Pancreas (tissue), 10 donors: Measurements from ENCODE around the gene DAB2IP. TPM values are rescaled to one million over a fixed set of nuclear protein-coding genes. Genes with fewer than 3 reads are reported as not detected.

Experiments
- ATAC-seq, 4 donors: fragments of 200-7000 bp; cut with Tn5 transposase; one replicate each; pipeline versions ENCODE4 v1.8.0 to v1.9.1; 2020; ENCODE audit warnings: mild to moderate bottlenecking in 4 of 4, moderate library complexity in 4 of 4
- DNase-seq, 6 donors: peaks; one replicate each; pipeline ENCODE4 v3.0.0-alpha.2; 2020
- FAIRE-seq: peaks from 2 replicates; lab custom pipeline; 2012; peaks lifted over from hg19 to GRCh38; lab: Jason Lieb, UNC
- H3K27ac ChIP-seq, 4 donors: fragments of 200-600 bp; sonication (generic); 1 replicate in 3 of 4; 2 replicates in 1 of 4; pipeline versions ENCODE4 v1.5.0 to v1.8.0; 2020
- H3K27me3 ChIP-seq, 4 donors: fragments of 200-600 bp; one replicate each; pipeline ENCODE4 v1.8.0; 2021
- H3K36me3 ChIP-seq, 3 donors: fragments of 200-600 bp; sonication (generic) in 1 of 3; one replicate each; pipeline versions ENCODE4 v1.5.0 to v1.8.0; 2020 to 2021
- H3K4me1 ChIP-seq, 3 donors: fragments of 200-600 bp; one replicate each; pipeline ENCODE4 v1.8.0; 2021
- H3K4me3 ChIP-seq, 4 donors: fragments of 200-600 bp; sonication (generic) in 2 of 4; one replicate each; pipeline versions ENCODE4 v1.5.0 to v1.8.0; 2020 to 2021
- H3K9me3 ChIP-seq, 4 donors: fragments of 200-600 bp; one replicate each; pipeline ENCODE4 v1.8.0; 2021
- WGBS, 2 donors: extraction: QIAGEN DNeasy Blood & Tissue Kit; methylation state at CpG; one replicate each; pipeline ENCODE4 v1.1.7; 2013; 5-methylcytosine and 5-hydroxymethylcytosine counted together
- intact Hi-C, 3 donors: fragments of 100-400 bp; cut with DNase I; formaldehyde crosslinking; loops; one replicate each; pipeline versions ENCODE4 v1.11.1 to v1.14.2; 2022
- polyA plus RNA-seq, 2 donors: library from polyadenylated mRNA; stranded (reverse); fragments of 200-250 nt; gene quantifications; one replicate each; pipeline ENCODE4 v1.2.3, GENCODE V29; 2013
- total RNA-seq, 6 donors: library from RNA; stranded (reverse); fragmentation: NEBNext Ultra II Directional in 4 of 6; extraction: Animal tissue kit (Norgen Biotek cat#: 25700) in 4 of 6; gene quantifications; one replicate each; pipeline versions ENCODE4 v1.2.1 to v1.2.4, GENCODE V29; 2021 to 2023
- TF ChIP-seq, protein P1 (sequence below), 4 donors: fragments of 200-600 bp; sonication (generic) in 3 of 4; IDR thresholded peaks; one replicate each; pipeline versions ENCODE4 v1.5.0 to v1.8.0; 2021; ENCODE audit warnings: antibody characterized with exemption in 4 of 4
- donor health status: healthy with polysubstance abuse.
- donor health status: DM: no; HTN: no; CAD: no; lungs with moderate emphysema.
- donor health status: DM: no; HTN: no; CAD: no.
- donor health status: control.
- donor health status: control.
- donor health status: Bipolar disorder and iron deficiency.
- donor health status: DM: yes; HTN: yes; CAD: no.
- donor health status: DM: no; HTN: no; CAD: no.
- donor health status: DM: no; HTN: no; CAD: no.
- donor health status: DM: yes; HTN: yes; CAD: no.

DAB2IP gene
- total and polyA plus RNA-seq, 8 donors, result 14.7 to 52.1 (median 25.3) TPM

DNA sequence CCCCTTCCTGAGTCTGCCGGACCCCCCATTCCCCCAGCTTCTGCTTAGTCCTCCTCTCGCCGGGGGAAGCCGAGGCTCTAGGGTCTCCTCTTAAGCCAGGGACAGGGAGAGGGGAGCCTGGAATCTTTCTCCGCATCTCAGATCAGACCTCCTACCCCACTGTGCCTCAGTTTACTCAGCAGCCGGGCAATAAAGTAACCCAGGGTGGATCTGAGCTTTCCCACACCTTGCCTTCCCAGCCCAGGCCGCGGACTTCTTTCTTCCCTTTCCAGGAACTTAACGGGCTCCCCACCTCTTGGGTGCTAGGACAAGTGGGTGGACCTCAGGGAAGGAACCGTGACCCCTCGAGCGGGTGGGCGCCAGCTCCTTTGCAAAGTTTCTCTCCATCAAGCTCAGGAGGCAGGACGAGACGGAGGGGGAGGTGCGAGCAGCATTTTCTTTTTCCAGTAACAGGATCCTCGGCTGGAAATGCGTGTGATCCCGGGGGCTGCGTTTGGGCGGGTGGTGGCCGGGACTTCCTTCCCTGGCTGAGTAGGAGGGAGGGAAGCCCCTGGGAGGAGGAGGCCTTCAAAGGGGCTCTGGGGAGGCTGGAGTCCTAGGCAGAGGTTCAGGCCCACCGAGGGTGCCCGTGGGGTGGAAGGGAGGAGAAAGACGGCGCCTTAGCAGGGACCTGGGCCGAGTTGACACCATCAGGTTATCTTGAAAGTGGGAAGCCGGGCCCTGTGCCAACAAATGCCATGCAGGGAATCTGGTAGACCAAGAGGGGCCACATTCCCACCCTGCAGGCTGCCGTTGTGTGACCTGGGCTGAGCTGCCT, 795 bp downstream of the DAB2IP start:
- WGBS, 2 donors, result 3 to 5% methylated on average over 28 to 29 of the region's 29 CpGs
- no peaks in the 10 kb centered on the region for H3K9me3 ChIP-seq
- FAIRE-seq, result no peak
- ATAC-seq, result peak in 2 of 4 donors; percentile 1 to 2
- peaks cover 4 to 26% (median 8%) of the 10 kb centered on the region in 3 donors for H3K4me1 ChIP-seq
- H3K27ac ChIP-seq, result peak overlapping the region in 3 of 4 donors; percentile 7 to 37 (median 32)
- no peaks in the 10 kb centered on the region for H3K36me3 ChIP-seq
- DNase-seq, result peak in 5 of 6 donors; percentile 49 to 78 (median 74)
- TF ChIP-seq, protein P1, sequence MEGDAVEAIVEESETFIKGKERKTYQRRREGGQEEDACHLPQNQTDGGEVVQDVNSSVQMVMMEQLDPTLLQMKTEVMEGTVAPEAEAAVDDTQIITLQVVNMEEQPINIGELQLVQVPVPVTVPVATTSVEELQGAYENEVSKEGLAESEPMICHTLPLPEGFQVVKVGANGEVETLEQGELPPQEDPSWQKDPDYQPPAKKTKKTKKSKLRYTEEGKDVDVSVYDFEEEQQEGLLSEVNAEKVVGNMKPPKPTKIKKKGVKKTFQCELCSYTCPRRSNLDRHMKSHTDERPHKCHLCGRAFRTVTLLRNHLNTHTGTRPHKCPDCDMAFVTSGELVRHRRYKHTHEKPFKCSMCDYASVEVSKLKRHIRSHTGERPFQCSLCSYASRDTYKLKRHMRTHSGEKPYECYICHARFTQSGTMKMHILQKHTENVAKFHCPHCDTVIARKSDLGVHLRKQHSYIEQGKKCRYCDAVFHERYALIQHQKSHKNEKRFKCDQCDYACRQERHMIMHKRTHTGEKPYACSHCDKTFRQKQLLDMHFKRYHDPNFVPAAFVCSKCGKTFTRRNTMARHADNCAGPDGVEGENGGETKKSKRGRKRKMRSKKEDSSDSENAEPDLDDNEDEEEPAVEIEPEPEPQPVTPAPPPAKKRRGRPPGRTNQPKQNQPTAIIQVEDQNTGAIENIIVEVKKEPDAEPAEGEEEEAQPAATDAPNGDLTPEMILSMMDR (IDR thresholded peaks at IDR 0.05), result no peak
- peak overlapping the region; percentile 45 to 64 (median 58) for H3K4me3 ChIP-seq
- no peaks in the 10 kb centered on the region for H3K27me3 ChIP-seq
- intact Hi-C loops, result no loop called here

DNA sequence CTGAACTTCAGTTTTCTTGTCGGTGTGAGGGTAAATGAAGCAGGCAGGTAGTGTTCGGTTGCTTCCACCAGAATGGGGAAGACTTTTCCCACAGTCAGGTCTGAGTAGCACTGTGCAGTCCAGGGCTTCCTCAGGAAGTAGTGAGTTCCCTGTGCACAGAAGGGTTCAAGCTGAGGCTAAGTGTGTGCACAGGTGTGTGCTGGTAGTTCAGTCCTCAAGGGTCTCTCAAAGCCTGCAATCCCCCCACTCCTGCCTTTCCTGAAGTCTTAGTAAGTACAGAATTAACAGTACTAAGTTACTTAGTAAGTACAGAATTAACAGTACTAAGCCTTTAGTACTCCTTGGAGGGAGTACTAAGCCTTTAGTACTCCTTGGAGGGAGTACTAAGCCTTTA, 1.4 kb downstream of the DAB2IP start:
- H3K4me3 ChIP-seq, result peak overlapping the region in 3 of 4 donors; percentile 55 to 64 (median 62)
- peak overlapping the region in 2 of 4 donors; percentile 7 to 37 for H3K27ac ChIP-seq
- H3K36me3 ChIP-seq, result no peaks in the 10 kb centered on the region
- ATAC-seq, result peak in 1 of 4 donors; percentile 1
- TF ChIP-seq, protein P1 (IDR thresholded peaks at IDR 0.05), result no peak
- 48 to 54% methylated on average over 2 of the region's 2 CpGs for WGBS, 2 donors
- FAIRE-seq, result no peak
- DNase-seq, result no peak
- intact Hi-C loops, result no loop called here
- H3K4me1 ChIP-seq, result peaks cover 4 to 31% (median 8%) of the 10 kb centered on the region in 3 donors
- no peaks in the 10 kb centered on the region for H3K27me3 ChIP-seq
- H3K9me3 ChIP-seq, result no peaks in the 10 kb centered on the region

DNA sequence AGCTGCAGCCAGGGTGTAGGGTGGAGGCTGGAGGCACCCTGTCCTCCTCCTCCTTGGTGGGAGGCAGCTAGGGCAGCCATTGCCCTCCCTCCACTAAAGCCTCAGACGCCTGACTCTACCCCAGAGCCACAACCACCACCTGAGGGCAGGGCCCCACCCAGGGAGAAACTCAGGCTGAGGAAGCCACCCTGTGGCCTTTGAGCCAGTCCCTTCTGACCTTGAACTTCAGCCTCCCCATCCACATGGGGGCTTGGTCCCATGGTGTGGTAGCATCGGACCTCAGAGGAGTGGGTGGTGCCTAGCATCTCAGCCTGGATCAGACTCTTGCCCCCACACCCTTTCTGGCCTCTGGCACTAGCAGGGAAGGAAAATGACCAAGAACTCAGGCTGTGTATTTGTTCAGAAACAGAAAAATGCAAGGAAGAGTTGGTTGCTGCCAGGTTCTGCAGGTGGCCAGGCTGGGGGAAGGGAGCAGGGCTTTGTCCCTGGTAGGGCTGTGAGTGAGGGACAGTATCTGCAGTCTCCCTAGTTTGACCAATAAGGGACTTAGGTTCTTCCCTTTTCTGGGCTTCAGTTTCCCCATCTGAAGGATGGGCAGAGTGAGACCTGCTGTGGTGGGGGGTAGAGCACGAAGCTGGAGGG, 3.2 kb downstream of the DAB2IP start:
- Histone ChIP-seq H3K4me3 (no peak overlapping the region), H3K4me1 (peaks cover 4 to 34% (median 8%) of the 10 kb centered on the region in 3 donors), H3K36me3 (no peaks in the 10 kb centered on the region), H3K9me3 (no peaks in the 10 kb centered on the region), H3K27me3 (no peaks in the 10 kb centered on the region), H3K27ac (peak overlapping the region in 2 of 4 donors; percentile 15 to 30)
- DNase-seq (peak in 2 of 6 donors; percentile 33 to 40), FAIRE-seq (no peak), ATAC-seq (peak in 2 of 4 donors; percentile 14 to 17)
- 49 to 57% methylated on average over 3 of the region's 3 CpGs for WGBS, 2 donors
- TF ChIP-seq, protein P1 (IDR thresholded peaks at IDR 0.05), result no peak
- intact Hi-C loops, result no loop called here

DNA sequence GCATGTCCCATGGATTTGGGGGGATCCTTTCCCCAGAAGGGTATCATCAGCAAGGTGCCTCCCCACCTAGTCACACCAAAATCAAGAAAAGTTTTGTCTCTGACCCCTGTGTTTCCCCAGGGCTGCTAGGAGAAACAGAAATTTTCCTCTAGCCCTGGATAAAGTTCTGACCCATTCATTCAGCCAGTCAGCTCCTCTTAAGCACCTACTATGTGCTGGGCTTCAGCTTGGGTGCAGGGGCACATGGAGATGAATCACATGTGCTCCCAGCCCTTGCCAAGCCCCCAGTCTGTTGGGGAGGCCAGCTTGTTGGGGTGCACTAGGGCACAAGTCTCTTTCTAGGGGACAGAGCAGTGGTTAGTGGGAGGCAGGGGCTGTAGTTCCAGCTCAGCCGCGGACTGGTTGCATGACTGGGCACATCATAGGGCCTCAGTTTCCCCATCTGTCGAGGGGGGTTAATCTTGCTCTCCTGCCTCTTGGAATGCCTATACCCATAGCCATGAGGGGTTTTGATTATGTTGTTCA, 3.9 kb downstream of the DAB2IP start:
- FAIRE-seq (no peak), DNase-seq (peak in 2 of 6 donors; percentile 11 to 31), ATAC-seq (no peak)
- TF ChIP-seq, protein P1 (IDR thresholded peaks at IDR 0.05), result no peak
- intact Hi-C loops, result no loop called here
- no peaks in the 10 kb centered on the region for H3K9me3 ChIP-seq
- no peak overlapping the region for H3K4me3 ChIP-seq
- H3K27ac ChIP-seq, result no peak overlapping the region
- H3K27me3 ChIP-seq, result no peaks in the 10 kb centered on the region
- no peaks in the 10 kb centered on the region for H3K36me3 ChIP-seq
- WGBS, 2 donors, result 85 to 89% methylated on average over 3 of the region's 3 CpGs
- peaks cover 4 to 29% (median 6%) of the 10 kb centered on the region in 3 donors for H3K4me1 ChIP-seq
